Breast epithelium (tissue), 3 donors: ENCODE results near the gene PIK3CB.

Source experiments
- CTCF ChIP-seq, 3 donors: fragments of 450-650 bp; IDR thresholded peaks; one replicate each; pipeline ENCODE4 v1.5.1; 2016 to 2017; ENCODE audit warnings: antibody characterized with exemption in 3 of 3, mild to moderate bottlenecking in 3 of 3, moderate library complexity in 3 of 3
- POLR2A ChIP-seq: fragments of 450-650 bp; IDR thresholded peaks from one replicate; pipeline ENCODE4 v1.6.1; 2016; ENCODE audit warnings: antibody characterized with exemption, mild to moderate bottlenecking, moderate library complexity
- POLR2AphosphoS5 ChIP-seq, 3 donors: sonication (generic); formaldehyde crosslinking; IDR thresholded peaks; one replicate each; pipeline ENCODE4 v1.6.1; 2017; ENCODE audit warnings: antibody characterized with exemption in 3 of 3

GRCh38 chr3:138686771-138687221 lies 147.9 kb downstream of the PIK3CB start:
- TF ChIP-seq CTCF (IDR thresholded peaks at IDR 0.05) (no peak), POLR2A (no peak), POLR2AphosphoS5 (IDR thresholded peaks at IDR 0.05) (no peak)
